Endothelial cell of umbilical vein (primary cell): ENCODE results near the gene PLXNA1. TPM values are rescaled to one million over a fixed set of nuclear protein-coding genes. Genes with fewer than 3 reads are reported as not detected.

Experiments used
- BruUV-seq: library from RNA; stranded (reverse); fragments of 400-500 nt; replicated peaks from 2 replicates; lab custom pipeline; 2021; lab: Mats Ljungman, UMichigan
- CTCF ChIA-PET: fragments of 300-600, 350-600 bp; sonication (Branson Sonifier 250); formaldehyde crosslinking; loops from one replicate; lab custom pipeline; 2021; ENCODE audit warnings: antibody characterized with exemption, inconsistent platforms; lab: Charles Lee
- POLR2A ChIA-PET: fragments of 300-600, 350-600 bp; sonication (Branson Sonifier 250); formaldehyde crosslinking; loops from one replicate; lab custom pipeline; 2021; ENCODE audit warnings: antibody characterized with exemption, inconsistent platforms; lab: Charles Lee
- DNase-seq: peaks from one replicate; pipeline ENCODE4 v3.0.0-alpha.2; 2011; ENCODE audit warnings: low read depth, low spot score
- FAIRE-seq: peaks from 2 replicates; lab custom pipeline; 2011; peaks lifted over from hg19 to GRCh38; lab: Jason Lieb, UNC
- H2AFZ ChIP-seq: 2 replicates; pipeline ENCODE4 v1.6.0; 2012; ENCODE audit warnings: low read depth, low read length, control low read depth, inconsistent platforms
- H3K27ac ChIP-seq: 2 replicates; pipeline ENCODE4 v1.5.1; 2011; ENCODE audit warnings: low read depth, mild to moderate bottlenecking, control low read depth, low read length, moderate library complexity; ENCODE audit not compliant: insufficient read depth
- H3K27me3 ChIP-seq, 2 experiments: 2 replicates each; pipeline versions ENCODE4 v1.6.0 to v1.6.1; 2011; ENCODE audit warnings: low read length in 2 of 2, mixed read lengths in 1 of 2; ENCODE audit not compliant: control insufficient read depth in 2 of 2, insufficient read depth in 2 of 2
- H3K36me3 ChIP-seq, 2 experiments: 2 replicates in 1 of 2; 3 replicates in 1 of 2; pipeline ENCODE4 v1.5.1; 2011; ENCODE audit warnings: low read length in 2 of 2, mild to moderate bottlenecking in 1 of 2, moderate library complexity in 1 of 2; ENCODE audit not compliant: control insufficient read depth in 2 of 2, insufficient read depth in 2 of 2; ENCODE audit errors: extremely low read depth in 1 of 2
- H3K4me1 ChIP-seq: 3 replicates; pipeline ENCODE4 v1.5.1; 2011; ENCODE audit warnings: mild to moderate bottlenecking, low read length; ENCODE audit not compliant: control insufficient read depth, insufficient read depth; ENCODE audit errors: extremely low read depth
- H3K4me2 ChIP-seq: 2 replicates; pipeline ENCODE4 v1.6.1; 2011; ENCODE audit warnings: low read length, control low read depth, mixed read lengths; ENCODE audit not compliant: insufficient read depth
- H3K4me3 ChIP-seq, 3 experiments: fragments of 200-600 bp in 1 of 3; sonication (generic), shearing (Covaris generic) in 1 of 3; replicated peaks in 1 of 3; 2 replicates each; pipeline ENCODE4 v1.5.1; 2011 to 2016; ENCODE audit warnings: control low read depth in 3 of 3, low read length in 3 of 3, mild to moderate bottlenecking in 2 of 3, inconsistent platforms in 1 of 3, low read depth in 1 of 3, moderate library complexity in 1 of 3; ENCODE audit not compliant: insufficient read depth in 1 of 3
- H3K79me2 ChIP-seq: 2 replicates; pipeline ENCODE4 v1.6.0; 2012; ENCODE audit warnings: low read length, inconsistent platforms; ENCODE audit not compliant: control insufficient read depth, insufficient read depth
- H3K9ac ChIP-seq: replicated peaks from 2 replicates; pipeline ENCODE3; 2011; ENCODE audit warnings: low read length, control low read depth; ENCODE audit not compliant: insufficient read depth; ENCODE audit errors: extremely low read depth
- H3K9me1 ChIP-seq: replicated peaks from 3 replicates; pipeline ENCODE4 v1.6.0; 2011; ENCODE audit warnings: mild to moderate bottlenecking, low read length; ENCODE audit not compliant: control insufficient read depth, insufficient read depth; ENCODE audit errors: extremely low read depth
- H3K9me3 ChIP-seq: replicated peaks from 2 replicates; pipeline ENCODE4 v1.5.1; 2012; ENCODE audit warnings: low read length, inconsistent platforms; ENCODE audit not compliant: control insufficient read depth, insufficient read depth
- H4K20me1 ChIP-seq: replicated peaks from 2 replicates; pipeline ENCODE3; 2011; ENCODE audit warnings: mild to moderate bottlenecking, low read length; ENCODE audit not compliant: control insufficient read depth, insufficient read depth; ENCODE audit errors: extremely low read depth
- EZH2 ChIP-seq: IDR thresholded peaks from 2 replicates; pipeline ENCODE4 v1.6.1; 2012; ENCODE audit warnings: borderline replicate concordance, low read depth, mild to moderate bottlenecking, moderate library complexity, low read length, inconsistent platforms; ENCODE audit not compliant: severe bottlenecking
- FOS ChIP-seq: IDR thresholded peaks from 2 replicates; pipeline ENCODE4 v1.6.1; 2011; ENCODE audit warnings: mild to moderate bottlenecking, low read length, moderate library complexity, borderline replicate concordance; ENCODE audit not compliant: insufficient read depth
- GATA2 ChIP-seq: IDR thresholded peaks from 2 replicates; pipeline ENCODE4 v1.7.0; 2011; ENCODE audit warnings: low read depth, mild to moderate bottlenecking, moderate library complexity, mixed read lengths, low read length; ENCODE audit not compliant: insufficient read length, insufficient read depth
- JUN ChIP-seq: IDR thresholded peaks from 2 replicates; pipeline ENCODE4 v1.6.1; 2011; ENCODE audit warnings: borderline replicate concordance, low read depth; ENCODE audit not compliant: insufficient read length, insufficient read depth
- MYC ChIP-seq: IDR thresholded peaks from one replicate; pipeline ENCODE4 v1.6.1; 2011; ENCODE audit warnings: mild to moderate bottlenecking, low read depth, low read length
- POLR2A ChIP-seq: IDR thresholded peaks from 2 replicates; pipeline ENCODE4 v1.6.1; 2012; ENCODE audit warnings: low read depth, mild to moderate bottlenecking, control low read depth, low read length
- POLR2AphosphoS5 ChIP-seq: IDR thresholded peaks from 2 replicates; pipeline ENCODE4 v1.6.1; 2012; ENCODE audit warnings: low read depth, mild to moderate bottlenecking, control low read depth, low read length, moderate library complexity; ENCODE audit not compliant: insufficient read depth
- dilution Hi-C: fragments of 300-500 bp; cut with MboI; formaldehyde crosslinking; loops from one replicate; pipeline ENCODE4 v1.15.0; 2019; ENCODE audit warnings: low sequenced_read_pairs; ENCODE audit not compliant: extremely low pct_ligation_motif_present
- intact Hi-C: fragments of 100-400 bp; cut with micrococcal nuclease; formaldehyde crosslinking; loops from one replicate; pipeline ENCODE4 v1.10.0; 2022
- polyA plus RNA-seq, 4 experiments: library from polyadenylated mRNA; depleted of rRNA in 3 of 4; stranded (reverse) in 3 of 4; unstranded in 1 of 4; fragments of >200 nt; gene quantifications; 2 replicates each; pipeline versions ENCODE4 v1.2.1 to v1.2.3, GENCODE V29; 2011 to 2012; ENCODE audit warnings: missing spikeins in 1 of 4
- total RNA-seq: library from RNA; stranded (reverse); gene quantifications from 2 replicates; pipeline ENCODE4 v1.2.3, GENCODE V29; 2021
- TF ChIP-seq, protein P1 (sequence below): IDR thresholded peaks from 2 replicates; pipeline ENCODE4 v1.6.1; 2011; ENCODE audit not compliant: insufficient read depth, insufficient read length
- TF ChIP-seq, protein P2 (sequence below), 2 donors: IDR thresholded peaks; 1 replicate in 1 of 2; 2 replicates in 1 of 2; pipeline ENCODE4 v1.5.1; 2011; ENCODE audit warnings: low read length in 2 of 2, mild to moderate bottlenecking in 2 of 2, moderate library complexity in 2 of 2, control low read depth in 1 of 2, inconsistent platforms in 1 of 2, low read depth in 1 of 2; ENCODE audit not compliant: insufficient read depth in 1 of 2; ENCODE audit errors: extremely low read depth in 1 of 2

The PLXNA1 gene
- total and polyA plus RNA-seq, 2 donors (not counting 3 experiments of a cell fraction or from before 2014, with no cell fraction given): 14.1 to 18.4 TPM

DNA sequence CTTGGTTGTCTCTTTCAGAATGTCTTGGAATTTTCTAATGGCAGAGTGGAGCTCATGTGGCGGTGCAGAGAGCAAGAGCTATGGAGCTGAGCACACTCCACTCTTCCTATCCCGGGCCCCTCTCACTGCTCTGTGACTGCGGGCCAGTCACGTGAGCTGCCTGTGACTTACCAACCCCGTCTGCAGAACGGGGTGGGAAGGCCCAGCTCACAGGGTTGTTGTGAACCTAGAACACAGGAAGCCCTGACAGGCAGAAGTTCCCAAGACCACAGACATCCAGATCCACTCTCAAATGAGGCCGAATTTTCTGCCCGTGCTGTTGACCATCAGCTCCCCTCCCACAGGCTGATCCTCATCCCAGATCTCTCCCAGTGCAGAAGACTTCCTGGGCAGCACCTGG, 35.5 kb upstream of the PLXNA1 start:
- no peaks in the 10 kb centered on the region for H3K4me1 ChIP-seq
- ChIA-PET CTCF (interaction anchor here (0.9 to 1.6 kb wide), 3 partner anchors 9 to 27 kb away, joined by 3 to 4 read pairs (median 4); no protein-coding TSS in a partner anchor), POLR2A (no interaction called here)
- no peak overlapping the region for H3K9ac ChIP-seq
- H3K36me3 ChIP-seq: no peaks in the 10 kb centered on the region
- H3K4me3 ChIP-seq: no peak overlapping the region
- no peak overlapping the region for H3K27ac ChIP-seq
- no peaks in the 10 kb centered on the region for H3K27me3 ChIP-seq
- BruUV-seq: no TSS peak
- H3K9me3 ChIP-seq: no peaks in the 10 kb centered on the region
- intact Hi-C loops: no loop called here
- H3K4me2 ChIP-seq: no peak overlapping the region
- no peaks in the 10 kb centered on the region for H3K9me1 ChIP-seq
- DNase-seq (no peak), FAIRE-seq (no peak)
- no peaks in the 10 kb centered on the region for H4K20me1 ChIP-seq
- TF ChIP-seq JUN: no peak
- TF ChIP-seq, protein P1, sequence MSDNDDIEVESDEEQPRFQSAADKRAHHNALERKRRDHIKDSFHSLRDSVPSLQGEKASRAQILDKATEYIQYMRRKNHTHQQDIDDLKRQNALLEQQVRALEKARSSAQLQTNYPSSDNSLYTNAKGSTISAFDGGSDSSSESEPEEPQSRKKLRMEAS: no peak
- TF ChIP-seq POLR2A: no peak
- no peak for TF ChIP-seq GATA2
- no peak for TF ChIP-seq EZH2
- no peak for TF ChIP-seq FOS
- TF ChIP-seq POLR2AphosphoS5: no peak
- TF ChIP-seq, protein P2, sequence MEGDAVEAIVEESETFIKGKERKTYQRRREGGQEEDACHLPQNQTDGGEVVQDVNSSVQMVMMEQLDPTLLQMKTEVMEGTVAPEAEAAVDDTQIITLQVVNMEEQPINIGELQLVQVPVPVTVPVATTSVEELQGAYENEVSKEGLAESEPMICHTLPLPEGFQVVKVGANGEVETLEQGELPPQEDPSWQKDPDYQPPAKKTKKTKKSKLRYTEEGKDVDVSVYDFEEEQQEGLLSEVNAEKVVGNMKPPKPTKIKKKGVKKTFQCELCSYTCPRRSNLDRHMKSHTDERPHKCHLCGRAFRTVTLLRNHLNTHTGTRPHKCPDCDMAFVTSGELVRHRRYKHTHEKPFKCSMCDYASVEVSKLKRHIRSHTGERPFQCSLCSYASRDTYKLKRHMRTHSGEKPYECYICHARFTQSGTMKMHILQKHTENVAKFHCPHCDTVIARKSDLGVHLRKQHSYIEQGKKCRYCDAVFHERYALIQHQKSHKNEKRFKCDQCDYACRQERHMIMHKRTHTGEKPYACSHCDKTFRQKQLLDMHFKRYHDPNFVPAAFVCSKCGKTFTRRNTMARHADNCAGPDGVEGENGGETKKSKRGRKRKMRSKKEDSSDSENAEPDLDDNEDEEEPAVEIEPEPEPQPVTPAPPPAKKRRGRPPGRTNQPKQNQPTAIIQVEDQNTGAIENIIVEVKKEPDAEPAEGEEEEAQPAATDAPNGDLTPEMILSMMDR (IDR thresholded peaks at IDR 0.05; ENCODE audit: extremely low read depth in 1 of 2, insufficient read depth in 1 of 2, low read depth in 1 of 2, low read length in 2 of 2): no peak
- no peak for TF ChIP-seq MYC
- no peak overlapping the region for H2AFZ ChIP-seq
- H3K79me2 ChIP-seq: no peaks in the 10 kb centered on the region
- dilution Hi-C loops: no loop called here
